NK-92 (cell line): ENCODE measurements around the gene KIF3A.

Experiments used
- DNase-seq: peaks from one replicate; lab custom pipeline; 2025; ENCODE audit not compliant: unreplicated experiment; lab: John Stamatoyannopoulos, UW

KIF3A gene

GRCh38 chr5:132754947-132755346, 17.6 kb upstream of the KIF3A start:
- no peak for DNase-seq

- DNase-seq, result no peak
These were observed 16.8 kb upstream of the KIF3A start for GRCh38 chr5:132754111-132754510.

GRCh38 chr5:132753135-132753987, 16.0 kb upstream of the KIF3A start:
- DNase-seq, result no peak

- DNase-seq, result no peak
These were observed 15.3 kb upstream of the KIF3A start for GRCh38 chr5:132752581-132753125.

- DNase-seq, result no peak
These were observed 14.7 kb upstream of the KIF3A start for GRCh38 chr5:132751971-132752580.

GRCh38 chr5:132751444-132751843, 14.1 kb upstream of the KIF3A start:
- no peak for DNase-seq

GRCh38 chr5:132750471-132751230, 13.3 kb upstream of the KIF3A start:
- DNase-seq, result no peak

GRCh38 chr5:132749506-132749905, 12.2 kb upstream of the KIF3A start:
- DNase-seq, result no peak

GRCh38 chr5:132748522-132749000, 11.2 kb upstream of the KIF3A start:
- DNase-seq, result no peak

- no peak for DNase-seq
These were observed 10.5 kb upstream of the KIF3A start for GRCh38 chr5:132747616-132748440.

GRCh38 chr5:132746954-132747615, 9.7 kb upstream of the KIF3A start, which contains the start of gene CCNI2:
CCNI2 (plus strand) TSS chr5:132747426; CDS start chr5:132747496, 70 bp downstream.
- DNase-seq, result no peak

- DNase-seq, result no peak
These were observed 9.2 kb upstream of the KIF3A start for GRCh38 chr5:132746592-132746953.

- DNase-seq, result no peak
These were observed 7.3 kb upstream of the KIF3A start for GRCh38 chr5:132744659-132745058.

- no peak for DNase-seq
These were observed 5.3 kb upstream of the KIF3A start for GRCh38 chr5:132742626-132743025.

- no peak for DNase-seq
These were observed 4.8 kb upstream of the KIF3A start for GRCh38 chr5:132742158-132742557.

- no peak for DNase-seq
These were observed 1.9 kb upstream of the KIF3A start for GRCh38 chr5:132739232-132739631.

- DNase-seq, result no peak
These were observed 786 bp upstream of the KIF3A start for GRCh38 chr5:132737982-132738681.

GRCh38 chr5:132734687-132735086, 2.7 kb downstream of the KIF3A start:
- no peak for DNase-seq

GRCh38 chr5:132733499-132734148, 3.7 kb downstream of the KIF3A start:
- DNase-seq, result no peak
